Body of pancreas (tissue), 4 donors: ENCODE results near the gene WDR37. TPM values are rescaled to one million over a fixed set of nuclear protein-coding genes. Genes with fewer than 3 reads are reported as not detected.
"Not testable (repeated sequence)": the region's sequence is repeated elsewhere in the genome, so short reads cannot be mapped to it uniquely, and the experiment has no call there.

ENCODE experiments used
- ATAC-seq: fragments of 150-250 bp; one replicate; pipeline ENCODE4 v1.9.1; 2016
- DNase-seq, 4 donors: peaks; one replicate each; pipeline ENCODE4 v3.0.0-alpha.2; 2019
- H3K27ac ChIP-seq, 4 donors: fragments of 200-600 bp; sonication (generic); 1 replicate in 3 of 4; 2 replicates in 1 of 4; pipeline versions ENCODE4 v1.5.1 to v1.6.1; 2016 to 2019; ENCODE audit warnings: mild to moderate bottlenecking in 1 of 4, mixed read lengths in 1 of 4, moderate library complexity in 1 of 4
- H3K27me3 ChIP-seq, 2 donors: fragments of 200-600 bp; sonication (generic); one replicate each; pipeline ENCODE4 v1.6.0; 2016; ENCODE audit warnings: mild to moderate bottlenecking in 1 of 2
- H3K36me3 ChIP-seq, 2 donors: fragments of 200-600 bp; sonication (generic); replicated peaks in 1 of 2; 2 replicates each; pipeline ENCODE4 v1.5.1; 2016; ENCODE audit warnings: low read depth in 2 of 2; ENCODE audit not compliant: insufficient read depth in 1 of 2
- H3K4me1 ChIP-seq: fragments of 200-600 bp; sonication (generic); one replicate; pipeline ENCODE4 v1.6.0; 2016
- H3K4me3 ChIP-seq, 2 donors: fragments of 200-600 bp; sonication (generic); 1 replicate in 1 of 2; 2 replicates in 1 of 2; pipeline ENCODE4 v1.5.1; 2016 to 2019
- H3K9me3 ChIP-seq, 3 donors: fragments of 200-600 bp; sonication (generic); 1 replicate in 2 of 3; 2 replicates in 1 of 3; pipeline ENCODE4 v1.5.1; 2016
- CTCF ChIP-seq, 7 experiments: fragments of 450-650 bp in 4 of 7; fragments of 200-600 bp in 3 of 7; sonication (generic) in 3 of 7; IDR thresholded peaks; one replicate each; pipeline ENCODE4 v1.5.1; 2016 to 2019; ENCODE audit warnings: antibody characterized with exemption in 7 of 7
- POLR2A ChIP-seq, 3 donors: fragments of 450-650 bp; IDR thresholded peaks; one replicate each; pipeline ENCODE4 v1.6.1; 2016; ENCODE audit warnings: antibody characterized with exemption in 3 of 3, mild to moderate bottlenecking in 2 of 3
- WGBS, 2 donors: methylation state at CpG; one replicate each; pipeline ENCODE4 v1.1.5; 2017; 5-methylcytosine and 5-hydroxymethylcytosine counted together
- intact Hi-C: fragments of 100-400 bp; cut with DNase I; formaldehyde crosslinking; loops from one replicate; pipeline ENCODE4 v1.15.1; 2023
- total RNA-seq, 2 donors: library from RNA; depleted of rRNA; stranded (reverse); fragments of >200 nt; gene quantifications; one replicate each; pipeline ENCODE4 v1.1.0, GENCODE V29; 2016

The WDR37 gene
- total RNA-seq, 2 donors from 2014 or later: 9.9 to 14.3 TPM

- 79 to 84% methylated on average over 11 of the region's 11 CpGs for WGBS, 2 donors
- H3K4me3 ChIP-seq: no peak overlapping the region
- H3K9me3 ChIP-seq: no peaks in the 10 kb centered on the region
- H3K27me3 ChIP-seq: no peaks in the 10 kb centered on the region
- H3K4me1 ChIP-seq: no peaks in the 10 kb centered on the region
- intact Hi-C loops: no loop called here
- no peak for DNase-seq
- no peak overlapping the region for H3K27ac ChIP-seq
- ATAC-seq: no peak
- TF ChIP-seq CTCF (IDR thresholded peaks at IDR 0.05) (no peak), POLR2A (IDR thresholded peaks at IDR 0.05) (no peak)
- H3K36me3 ChIP-seq: peaks cover 3 to 12% of the 10 kb centered on the region in 2 donors
Measured at GRCh38 chr10:1037098-1037497, 19.1 kb upstream of the WDR37 start.

GRCh38 chr10:1038769-1039168 lies 17.4 kb upstream of the WDR37 start:
- H3K36me3 ChIP-seq: peaks cover 3 to 16% of the 10 kb centered on the region in 2 donors
- H3K27me3 ChIP-seq, ATAC-seq, H3K4me1 ChIP-seq, H3K27ac ChIP-seq, DNase-seq, H3K9me3 ChIP-seq, intact Hi-C loops, H3K4me3 ChIP-seq: not testable (repeated sequence)
- WGBS, 2 donors: 90 to 100% methylated on average over 2 to 7 of the region's 20 CpGs

- Histone ChIP-seq H3K4me1 (peaks cover 11% of the 10 kb centered on the region), H3K27me3 (no peaks in the 10 kb centered on the region), H3K36me3 (peaks cover 3 to 16% of the 10 kb centered on the region in 2 donors), H3K4me3 (no peak overlapping the region), H3K27ac (no peak overlapping the region), H3K9me3 (no peaks in the 10 kb centered on the region)
- TF ChIP-seq CTCF (IDR thresholded peaks at IDR 0.05): no peak
- no peak for TF ChIP-seq POLR2A (IDR thresholded peaks at IDR 0.05)
- intact Hi-C loops: no loop called here
- DNase-seq: no peak
- WGBS, 2 donors: 82 to 87% methylated on average over 3 of the region's 3 CpGs
- ATAC-seq: no peak
Measured at GRCh38 chr10:1040133-1040532, 16.1 kb upstream of the WDR37 start.

GRCh38 chr10:1041514-1041913 lies 14.7 kb upstream of the WDR37 start:
- no peak overlapping the region for H3K4me3 ChIP-seq
- no peak for TF ChIP-seq CTCF (IDR thresholded peaks at IDR 0.05)
- no peak for TF ChIP-seq POLR2A (IDR thresholded peaks at IDR 0.05)
- no peaks in the 10 kb centered on the region for H3K9me3 ChIP-seq
- WGBS, 2 donors: 89 to 95% methylated on average over 9 of the region's 9 CpGs
- no peak overlapping the region for H3K27ac ChIP-seq
- peaks cover 24% of the 10 kb centered on the region for H3K4me1 ChIP-seq
- intact Hi-C loops: no loop called here
- H3K36me3 ChIP-seq: peaks cover 3 to 16% of the 10 kb centered on the region in 2 donors
- DNase-seq (no peak), ATAC-seq (no peak)
- no peaks in the 10 kb centered on the region for H3K27me3 ChIP-seq

GRCh38 chr10:1043532-1043995 lies 12.6 kb upstream of the WDR37 start:
- TF ChIP-seq CTCF (IDR thresholded peaks at IDR 0.05): no peak
- peak in 2 of 3 donors; percentile 33 to 54 for TF ChIP-seq POLR2A (IDR thresholded peaks at IDR 0.05)

More at GRCh38 chr10:1043532-1043995, 12.6 kb upstream of the WDR37 start:
- Histone ChIP-seq H3K27me3 (no peaks in the 10 kb centered on the region), H3K36me3 (peaks cover 3 to 16% of the 10 kb centered on the region in 2 donors), H3K27ac (peak overlapping the region in 3 of 4 donors; percentile 35 to 77 (median 52)), H3K4me1 (peaks cover 29% of the 10 kb centered on the region), H3K9me3 (no peaks in the 10 kb centered on the region), H3K4me3 (no peak overlapping the region)
- ATAC-seq (peak; percentile 39), DNase-seq (peak in 1 of 4 donors; percentile 57)
- intact Hi-C loops: no loop called here
- WGBS, 2 donors: 72 to 85% methylated on average over 12 of the region's 12 CpGs
